Progenitor cell of endocrine pancreas (in vitro differentiated cells): ENCODE results near the gene G3BP2. TPM values are rescaled to one million over a fixed set of nuclear protein-coding genes. Genes with fewer than 3 reads are reported as not detected.

Experiments used
- DNase-seq: peaks from one replicate; pipeline ENCODE4 v3.0.0; 2021; ENCODE audit warnings: low spot score; ENCODE audit not compliant: unreplicated experiment
- H3K27ac Mint-ChIP-seq: 2 replicates; pipeline ENCODE4 v1.8.0; 2021; ENCODE audit warnings: mild to moderate bottlenecking, moderate library complexity, mixed read lengths
- H3K27me3 Mint-ChIP-seq: 2 replicates; pipeline ENCODE4 v1.8.0; 2021; ENCODE audit warnings: mixed read lengths
- H3K36me3 Mint-ChIP-seq: 2 replicates; pipeline ENCODE4 v1.8.0; 2022; ENCODE audit warnings: mixed read lengths; ENCODE audit not compliant: insufficient read depth
- H3K4me1 Mint-ChIP-seq: 2 replicates; pipeline ENCODE4 v1.8.0; 2021; ENCODE audit warnings: low read depth, mixed read lengths
- H3K4me3 Mint-ChIP-seq: 2 replicates; pipeline ENCODE4 v1.8.0; 2021; ENCODE audit warnings: low read depth, mild to moderate bottlenecking, moderate library complexity, mixed read lengths
- H3K9me3 Mint-ChIP-seq: 2 replicates; pipeline ENCODE4 v1.8.0; 2021; ENCODE audit warnings: low read depth, mixed read lengths
- CTCF ChIP-seq: fragments of 200-600 bp; sonication (generic); IDR thresholded peaks from one replicate; pipeline ENCODE4 v1.5.0; 2021; ENCODE audit warnings: antibody characterized with exemption, mild to moderate bottlenecking; ENCODE audit not compliant: unreplicated experiment
- total RNA-seq: library from RNA; stranded (reverse); gene quantifications from 2 replicates; pipeline ENCODE4 v1.2.1, GENCODE V29; 2021

Gene G3BP2
- total RNA-seq, 1 donor from 2014 or later = 157 TPM

GRCh38 chr4:75630937-75631329, 42.3 kb downstream of the G3BP2 start:
- Mint-ChIP-seq H3K36me3 (no peaks in the 10 kb centered on the region), H3K27me3 (peaks cover 4% of the 10 kb centered on the region), H3K27ac (peak overlapping the region; percentile 96), H3K4me1 (peaks cover 6% of the 10 kb centered on the region), H3K9me3 (no peaks in the 10 kb centered on the region), H3K4me3 (peak overlapping the region; percentile 82)
- TF ChIP-seq CTCF = no peak
- DNase-seq = no peak

GRCh38 chr4:75630174-75630936, 42.9 kb downstream of the G3BP2 start, which contains the start of gene CDKL2:
Gene CDKL2, minus strand, starts transcription at chr4:75630528. Its CDS starts 4,540 bp downstream, at chr4:75625988.
- peak; percentile 85 for DNase-seq
- Mint-ChIP-seq H3K27ac (peak within 1 kb of the TSS; percentile 96), H3K9me3 (no peaks in the 10 kb centered on the region), H3K4me3 (peak within 1 kb of the TSS; percentile 82), H3K4me1 (peaks cover 6% of the 10 kb centered on the region), H3K27me3 (peaks cover 4% of the 10 kb centered on the region), H3K36me3 (no peaks in the 10 kb centered on the region)
- TF ChIP-seq CTCF = no peak

GRCh38 chr4:75629239-75629638, 44.0 kb downstream of the G3BP2 start:
- H3K9me3 Mint-ChIP-seq = no peaks in the 10 kb centered on the region
- no peak overlapping the region for H3K4me3 Mint-ChIP-seq
- no peak for TF ChIP-seq CTCF
- H3K27ac Mint-ChIP-seq = no peak overlapping the region
- H3K27me3 Mint-ChIP-seq = peaks cover 4% of the 10 kb centered on the region
- no peaks in the 10 kb centered on the region for H3K36me3 Mint-ChIP-seq
- peaks cover 6% of the 10 kb centered on the region for H3K4me1 Mint-ChIP-seq
- DNase-seq = no peak

- no peaks in the 10 kb centered on the region for H3K9me3 Mint-ChIP-seq
- H3K27ac Mint-ChIP-seq = no peak overlapping the region
Measured at GRCh38 chr4:75623026-75623425, 50.2 kb downstream of the G3BP2 start.

GRCh38 chr4:75621715-75622114, 51.5 kb downstream of the G3BP2 start:
- Mint-ChIP-seq H3K27me3 (no peaks in the 10 kb centered on the region), H3K36me3 (peaks cover under 1% of the 10 kb centered on the region), H3K9me3 (peaks cover 2% of the 10 kb centered on the region), H3K4me3 (no peak overlapping the region), H3K27ac (no peak overlapping the region), H3K4me1 (no peaks in the 10 kb centered on the region)
- no peak for TF ChIP-seq CTCF
- DNase-seq = no peak

More at GRCh38 chr4:75623026-75623425, 50.2 kb downstream of the G3BP2 start:
- DNase-seq = no peak
- H3K4me3 Mint-ChIP-seq = no peak overlapping the region
- no peaks in the 10 kb centered on the region for H3K36me3 Mint-ChIP-seq
- no peaks in the 10 kb centered on the region for H3K27me3 Mint-ChIP-seq
- no peaks in the 10 kb centered on the region for H3K4me1 Mint-ChIP-seq
- no peak for TF ChIP-seq CTCF
